ENCODE results near the gene MYO5B. TPM values are rescaled to one million over a fixed set of nuclear protein-coding genes. Genes with fewer than 3 reads are reported as not detected.
A peak's percentile ranks its signal among the peaks of the same experiment; 100 is the strongest.

Gene MYO5B
- total RNA-seq, 2 donors from 2014 or later, result 106 to 132 TPM

DNA sequence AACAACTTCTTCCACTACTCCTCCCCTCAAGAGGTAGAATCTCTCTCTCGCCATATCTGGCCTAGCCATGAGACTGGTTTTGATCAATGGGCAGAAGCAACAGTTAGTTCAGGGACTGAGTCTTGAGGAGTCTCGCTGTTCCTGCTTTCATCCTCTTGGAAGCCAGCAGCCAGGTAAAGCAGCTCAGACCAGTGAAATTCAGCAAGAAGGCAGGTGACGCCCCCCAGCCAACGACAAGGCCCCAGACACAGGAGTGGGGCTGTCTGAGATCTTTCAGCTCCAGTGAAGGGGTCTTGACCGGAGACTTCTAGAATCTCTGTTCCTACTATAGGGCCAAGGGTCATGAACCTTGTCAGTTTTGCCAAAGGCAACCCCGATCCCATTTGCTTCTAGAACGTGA is 341.9 kb downstream of the MYO5B start:
- Histone ChIP-seq H3K36me3 (no peaks in the 10 kb centered on the region), H3K27me3 (no peaks in the 10 kb centered on the region), H3K4me1 (peaks cover 11% of the 10 kb centered on the region), H3K4me3 (no peak overlapping the region), H3K27ac (no peak overlapping the region), H3K9ac (ENCODE audit: low read depth in 2 of 2, low read length in 2 of 2) (no peak overlapping the region), H3K9me3 (no peaks in the 10 kb centered on the region)
- intact Hi-C loops (cut with DNase I), result no loop called here
- TF ChIP-seq, protein P1, sequence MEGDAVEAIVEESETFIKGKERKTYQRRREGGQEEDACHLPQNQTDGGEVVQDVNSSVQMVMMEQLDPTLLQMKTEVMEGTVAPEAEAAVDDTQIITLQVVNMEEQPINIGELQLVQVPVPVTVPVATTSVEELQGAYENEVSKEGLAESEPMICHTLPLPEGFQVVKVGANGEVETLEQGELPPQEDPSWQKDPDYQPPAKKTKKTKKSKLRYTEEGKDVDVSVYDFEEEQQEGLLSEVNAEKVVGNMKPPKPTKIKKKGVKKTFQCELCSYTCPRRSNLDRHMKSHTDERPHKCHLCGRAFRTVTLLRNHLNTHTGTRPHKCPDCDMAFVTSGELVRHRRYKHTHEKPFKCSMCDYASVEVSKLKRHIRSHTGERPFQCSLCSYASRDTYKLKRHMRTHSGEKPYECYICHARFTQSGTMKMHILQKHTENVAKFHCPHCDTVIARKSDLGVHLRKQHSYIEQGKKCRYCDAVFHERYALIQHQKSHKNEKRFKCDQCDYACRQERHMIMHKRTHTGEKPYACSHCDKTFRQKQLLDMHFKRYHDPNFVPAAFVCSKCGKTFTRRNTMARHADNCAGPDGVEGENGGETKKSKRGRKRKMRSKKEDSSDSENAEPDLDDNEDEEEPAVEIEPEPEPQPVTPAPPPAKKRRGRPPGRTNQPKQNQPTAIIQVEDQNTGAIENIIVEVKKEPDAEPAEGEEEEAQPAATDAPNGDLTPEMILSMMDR (IDR thresholded peaks at IDR 0.05), result no peak
- no peak for DNase-seq

DNA sequence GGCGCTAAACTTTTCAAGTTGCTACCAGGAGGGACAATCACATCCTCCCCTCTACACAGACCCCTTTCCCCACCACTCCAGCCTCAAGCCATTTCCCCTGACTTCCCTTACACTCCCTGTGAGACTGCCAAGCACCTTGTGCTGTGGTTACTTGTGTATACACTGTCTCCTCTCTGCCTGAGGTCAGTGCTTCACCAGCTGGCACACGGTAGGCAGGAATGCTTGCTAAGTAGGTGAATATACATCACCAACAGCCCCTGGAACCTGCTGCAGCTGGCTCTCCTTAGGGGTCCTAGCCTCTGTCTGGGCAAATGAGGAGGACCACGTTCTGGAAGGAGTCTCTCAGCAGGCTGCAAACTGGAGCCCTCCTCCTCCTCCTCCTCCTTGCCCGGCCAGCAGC is 343.3 kb downstream of the MYO5B start:
- Histone ChIP-seq H3K4me3 (no peak overlapping the region), H3K36me3 (no peaks in the 10 kb centered on the region)

DNA sequence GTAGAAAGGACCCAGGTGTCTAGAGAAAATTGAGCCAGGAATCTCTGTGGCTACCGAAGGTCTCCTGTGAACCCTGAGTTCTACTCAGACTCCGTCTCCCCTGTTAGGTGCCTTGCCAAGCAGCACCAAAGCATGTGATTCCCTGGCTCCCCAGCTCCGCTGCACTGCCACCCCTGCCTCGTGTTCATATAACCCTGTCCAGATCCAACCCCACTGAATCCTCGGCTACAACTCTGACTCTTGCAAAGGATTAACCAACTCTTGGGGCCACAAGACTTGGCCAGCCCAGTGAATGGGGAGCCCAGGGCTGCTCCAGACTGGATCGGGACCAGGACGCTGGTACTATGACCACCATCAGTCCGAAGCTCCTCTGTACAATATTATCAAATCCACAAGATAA is 344.3 kb downstream of the MYO5B start:
- intact Hi-C loops (cut with DNase I), result no loop called here
- Histone ChIP-seq H3K27ac (no peak overlapping the region), H3K4me3 (no peak overlapping the region), H3K9ac (ENCODE audit: low read depth in 2 of 2, low read length in 2 of 2) (no peak overlapping the region), H3K4me1 (peaks cover 11% of the 10 kb centered on the region), H3K9me3 (no peaks in the 10 kb centered on the region), H3K36me3 (no peaks in the 10 kb centered on the region), H3K27me3 (no peaks in the 10 kb centered on the region)
- TF ChIP-seq, protein P1 (IDR thresholded peaks at IDR 0.05), result no peak
- peak; percentile 18 for DNase-seq

More for the DNA sequence above, 343.3 kb downstream of the MYO5B start:
- DNase-seq, result peak; percentile 16
- Histone ChIP-seq H3K9me3 (no peaks in the 10 kb centered on the region), H3K27ac (no peak overlapping the region), H3K27me3 (no peaks in the 10 kb centered on the region), H3K4me1 (peaks cover 11% of the 10 kb centered on the region), H3K9ac (ENCODE audit: low read depth in 2 of 2, low read length in 2 of 2) (no peak overlapping the region)
- TF ChIP-seq, protein P1 (IDR thresholded peaks at IDR 0.05), result no peak
- intact Hi-C loops (cut with DNase I), result no loop called here

DNA sequence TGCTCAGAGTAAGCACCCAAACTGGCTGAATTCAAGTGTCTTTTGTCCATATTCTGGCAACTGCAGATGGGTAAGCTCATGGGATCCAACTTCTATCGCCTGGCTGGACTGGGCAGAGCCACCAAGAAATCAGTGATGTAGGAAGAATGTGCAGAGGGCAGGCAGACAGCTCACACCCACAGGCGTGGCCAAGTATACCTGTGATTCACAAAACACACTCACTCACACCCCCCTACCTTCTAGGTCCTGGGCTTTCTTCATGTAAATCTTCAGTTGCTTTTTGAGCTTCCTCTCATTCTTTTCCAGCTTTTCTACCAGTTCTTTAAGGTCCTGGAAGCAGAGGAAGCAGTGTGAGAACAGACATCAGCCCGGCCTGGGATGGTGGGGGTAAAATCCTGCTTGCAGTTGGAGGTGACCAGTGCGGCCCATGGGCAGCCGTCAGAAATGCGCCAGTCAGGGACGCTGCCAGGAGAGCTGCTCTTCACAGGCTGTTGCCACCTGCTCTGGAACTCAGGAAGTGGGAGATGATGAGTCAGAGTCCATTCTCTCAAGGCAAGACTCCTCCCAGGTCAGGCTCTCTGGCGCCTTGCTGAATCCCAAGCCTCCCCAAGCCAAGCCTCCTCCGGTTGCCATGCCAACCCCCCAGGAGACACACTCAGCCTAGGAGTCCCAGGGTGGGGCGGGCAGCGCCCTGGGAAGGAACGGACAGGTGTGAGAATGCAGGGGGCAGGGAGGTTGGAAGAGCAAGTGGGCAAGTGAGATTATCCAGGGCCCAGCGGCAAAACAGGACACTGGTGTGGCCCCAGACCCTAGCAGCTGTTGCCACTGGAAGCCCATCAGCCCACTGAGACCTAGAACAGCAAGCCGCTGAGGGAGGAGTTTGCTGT is 345.4 kb downstream of the MYO5B start:
- Histone ChIP-seq H3K27me3 (no peaks in the 10 kb centered on the region), H3K36me3 (no peaks in the 10 kb centered on the region), H3K9me3 (no peaks in the 10 kb centered on the region), H3K27ac (peak overlapping the region; percentile 78), H3K4me3 (peak overlapping the region; percentile 20), H3K9ac (ENCODE audit: low read depth in 2 of 2, low read length in 2 of 2) (peak overlapping the region; percentile 42 to 69), H3K4me1 (peaks cover 11% of the 10 kb centered on the region)
- DNase-seq, result peak; percentile 96
- TF ChIP-seq, protein P1 (IDR thresholded peaks at IDR 0.05), result no peak
- intact Hi-C loops (cut with DNase I), result no loop called here

DNA sequence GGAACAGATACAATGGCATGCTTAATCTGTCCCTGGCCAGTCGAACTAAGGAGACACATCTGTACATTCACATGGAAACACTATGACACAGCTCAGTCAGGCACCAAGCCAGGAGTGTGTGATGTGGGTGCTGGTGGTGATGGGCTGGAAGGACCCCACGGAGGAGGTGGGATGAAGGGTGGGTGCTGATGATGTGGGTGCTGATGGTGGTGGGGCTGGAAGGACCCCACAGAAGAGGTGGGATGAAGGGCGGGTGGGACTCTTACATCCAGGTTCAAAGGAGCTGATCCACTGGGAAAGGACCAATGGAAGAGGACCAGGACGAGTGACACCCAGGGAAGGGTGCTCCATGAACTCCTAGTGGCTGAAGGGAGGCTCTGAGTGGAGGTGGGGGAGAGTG is 346.8 kb downstream of the MYO5B start:
- peak; percentile 18 for DNase-seq
- Histone ChIP-seq H3K27me3 (no peaks in the 10 kb centered on the region), H3K9me3 (no peaks in the 10 kb centered on the region), H3K36me3 (no peaks in the 10 kb centered on the region), H3K4me1 (peaks cover 11% of the 10 kb centered on the region), H3K4me3 (no peak overlapping the region), H3K27ac (no peak overlapping the region), H3K9ac (ENCODE audit: low read depth in 2 of 2, low read length in 2 of 2) (no peak overlapping the region)
- intact Hi-C loops (cut with DNase I), result no loop called here
- TF ChIP-seq, protein P1 (IDR thresholded peaks at IDR 0.05), result no peak

Data from colonic mucosa (tissue), 4 donors.